COLO668 (cell line): Measurements from ENCODE around the gene FGFRL1.
A peak's percentile ranks its signal among the peaks of the same experiment; 100 is the strongest.

Experiments used
- DNase-seq: peaks from one replicate; lab custom pipeline; 2025; ENCODE audit not compliant: unreplicated experiment; lab: John Stamatoyannopoulos, UW

The FGFRL1 gene

GRCh38 chr4:1062419-1062818, 51.0 kb downstream of the FGFRL1 start:
- no peak for DNase-seq

DNA sequence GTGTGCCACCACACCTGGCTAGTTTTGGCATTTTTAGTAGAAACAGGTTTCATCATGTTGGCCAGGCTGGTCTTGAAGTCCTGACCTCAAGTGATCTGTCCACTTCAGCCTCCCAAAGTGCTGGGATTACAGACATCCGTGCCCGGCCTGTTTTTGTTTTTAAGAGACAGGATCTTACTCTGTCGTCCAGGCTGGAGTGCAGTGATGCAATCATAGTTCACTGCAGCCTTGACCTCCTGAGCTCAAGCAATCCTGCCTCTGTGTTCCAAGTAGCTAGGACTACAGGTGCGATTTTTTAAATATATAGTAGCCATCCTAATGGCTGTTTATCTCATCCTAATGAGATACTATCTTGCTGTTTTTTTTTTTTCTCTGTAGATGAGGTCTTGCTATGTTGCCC, 54.3 kb downstream of the FGFRL1 start:
- no peak for DNase-seq

GRCh38 chr4:1069394-1069793, 58.0 kb downstream of the FGFRL1 start:
- no peak for DNase-seq

GRCh38 chr4:1072830-1073446, 61.5 kb downstream of the FGFRL1 start:
- peak; percentile 49 for DNase-seq

DNA sequence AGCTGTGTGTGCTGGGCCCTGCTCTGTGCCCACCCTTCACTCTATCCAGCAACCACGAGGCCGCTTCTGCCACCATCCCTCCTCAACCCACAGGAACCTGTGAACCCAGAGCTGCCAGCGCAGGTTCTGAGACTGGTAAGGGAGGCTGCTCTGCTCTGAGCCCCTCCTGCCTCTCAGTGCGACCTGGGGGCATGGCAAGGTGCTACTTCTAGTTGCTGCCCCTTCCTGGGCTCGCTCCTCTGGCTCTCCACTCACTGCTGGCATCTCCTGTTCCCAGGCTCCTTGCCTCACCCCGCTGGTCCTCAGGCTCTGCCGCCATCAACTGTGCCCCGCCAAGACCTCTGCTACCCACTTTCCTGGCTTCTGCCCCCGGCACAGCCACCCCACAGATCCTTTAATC, 62.7 kb downstream of the FGFRL1 start:
- DNase-seq = no peak

DNA sequence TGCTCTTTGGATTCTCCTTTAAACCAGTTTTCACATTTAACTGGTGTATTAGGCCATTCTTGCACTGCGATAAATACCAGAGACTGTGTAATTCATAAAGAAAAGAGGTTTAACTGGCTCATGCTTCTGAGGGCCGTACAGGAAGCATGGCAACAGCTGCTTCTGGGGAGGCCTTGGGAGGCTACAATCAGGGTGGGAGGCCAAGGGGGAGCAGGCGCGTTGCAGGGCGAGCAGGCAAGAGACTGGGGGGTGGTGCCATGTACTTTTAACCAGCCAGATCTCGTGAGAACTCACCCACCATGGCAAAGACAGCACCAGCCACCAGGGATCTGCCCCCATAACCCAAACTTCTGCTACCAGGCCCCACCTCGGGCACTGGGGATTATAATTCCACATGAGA, 63.8 kb downstream of the FGFRL1 start:
- DNase-seq = no peak

GRCh38 chr4:1075809-1076699, 64.6 kb downstream of the FGFRL1 start:
- DNase-seq = no peak
